ENCODE data around the gene KCTD13.
A peak's percentile ranks its signal among the peaks of the same experiment; 100 is the strongest.
"Not testable (repeated sequence)": the region's sequence is repeated elsewhere in the genome, so short reads cannot be mapped to it uniquely, and the experiment has no call there.

The KCTD13 gene

GRCh38 chr16:29877266-29877961 is 48.6 kb downstream of the KCTD13 start:
- DNase-seq = peak; percentile 56

- no peak for DNase-seq
Measured at GRCh38 chr16:29876594-29877249, 49.3 kb downstream of the KCTD13 start.

- no peak for DNase-seq
Measured at GRCh38 chr16:29876217-29876593, 49.8 kb downstream of the KCTD13 start.

- no peak for DNase-seq
Measured at GRCh38 chr16:29875206-29875605, 50.8 kb downstream of the KCTD13 start.

- no peak for DNase-seq
Measured at GRCh38 chr16:29873319-29873718, 52.7 kb downstream of the KCTD13 start.

GRCh38 chr16:29871822-29872546 is 54.0 kb downstream of the KCTD13 start:
- DNase-seq = no peak

- DNase-seq = not testable (repeated sequence)
Measured at GRCh38 chr16:29869067-29869466, 57.0 kb downstream of the KCTD13 start.

GRCh38 chr16:29868396-29869009 is 57.5 kb downstream of the KCTD13 start:
- no peak for DNase-seq

- no peak for DNase-seq
Measured at GRCh38 chr16:29864205-29864604, 61.8 kb downstream of the KCTD13 start.

GRCh38 chr16:29863669-29863984 is 62.4 kb downstream of the KCTD13 start:
- no peak for DNase-seq

- peak; percentile 95 for DNase-seq
Measured at GRCh38 chr16:29862884-29863668, 63.0 kb downstream of the KCTD13 start, which contains the start of gene CDIPT. Gene CDIPT (minus strand): TSS chr16:29863226. CDS start chr16:29862857, 369 bp downstream.

- DNase-seq = no peak
Measured at GRCh38 chr16:29862383-29862883, 63.6 kb downstream of the KCTD13 start.

GRCh38 chr16:29860218-29860617 is 65.8 kb downstream of the KCTD13 start:
- DNase-seq = no peak

GRCh38 chr16:29858974-29859373 is 67.1 kb downstream of the KCTD13 start:
- no peak for DNase-seq

- DNase-seq = no peak
Measured at GRCh38 chr16:29858149-29858849, 67.7 kb downstream of the KCTD13 start.

GRCh38 chr16:29857133-29857760 is 68.8 kb downstream of the KCTD13 start:
- no peak for DNase-seq

Data from MV-4-11 (cell line).